Neural cell (in vitro differentiated cells): Measurements from ENCODE around the gene BTN2A1.

Source experiments
- CTCF ChIP-seq: fragments of 450-650 bp; IDR thresholded peaks from 2 replicates; pipeline ENCODE4 v1.5.1; 2014; ENCODE audit warnings: antibody characterized with exemption, mild to moderate bottlenecking, moderate library complexity; ENCODE audit not compliant: poor library complexity, severe bottlenecking
- EP300 ChIP-seq: fragments of 450-650 bp; conservative IDR thresholded peaks from 2 replicates; pipeline ENCODE4 v1.6.1; 2014; ENCODE audit warnings: antibody characterized with exemption, mild to moderate bottlenecking, moderate library complexity; ENCODE audit not compliant: poor library complexity, severe bottlenecking
- EZH2 ChIP-seq: fragments of 200-600, 300-800 bp; shearing (Covaris generic), sonication (generic); IDR thresholded peaks from 2 replicates; pipeline ENCODE4 v1.6.1; 2014; ENCODE audit warnings: antibody characterized with exemption, low read length, borderline replicate concordance, mild to moderate bottlenecking; ENCODE audit not compliant: insufficient read depth, poor library complexity, severe bottlenecking
- POLR2AphosphoS5 ChIP-seq: IDR thresholded peaks from 2 replicates; pipeline ENCODE4 v1.6.1; 2012
- RAD21 ChIP-seq: fragments of 450-650 bp; conservative IDR thresholded peaks from 2 replicates; pipeline ENCODE4 v1.6.1; 2014; ENCODE audit warnings: antibody characterized with exemption, mild to moderate bottlenecking, moderate library complexity
- REST ChIP-seq: IDR thresholded peaks from 2 replicates; pipeline ENCODE4 v1.6.1; 2012; ENCODE audit warnings: borderline replicate concordance
- SMC3 ChIP-seq: fragments of 450-650 bp; conservative IDR thresholded peaks from 2 replicates; pipeline ENCODE4 v1.6.1; 2014; ENCODE audit warnings: antibody characterized with exemption, mild to moderate bottlenecking, moderate library complexity; ENCODE audit not compliant: poor library complexity
- TAF1 ChIP-seq: IDR thresholded peaks from 2 replicates; pipeline ENCODE4 v1.6.1; 2012; ENCODE audit warnings: low read depth

GRCh38 chr6:26428206-26428605 is 29.5 kb upstream of the BTN2A1 start:
- TF ChIP-seq CTCF, result no peak
- TF ChIP-seq EZH2, result no peak
- no peak for TF ChIP-seq EP300
- TF ChIP-seq SMC3, result no peak
- no peak for TF ChIP-seq POLR2AphosphoS5
- TF ChIP-seq TAF1, result no peak
- no peak for TF ChIP-seq REST
- no peak for TF ChIP-seq RAD21
